ENCODE measurements around the gene FDXR.
"Not testable (repeated sequence)": the region's sequence is repeated elsewhere in the genome, so short reads cannot be mapped to it uniquely, and the experiment has no call there.

FDXR gene

GRCh38 chr17:74872313-74873036 is at the start of gene FDXR:
Gene FDXR (minus strand): TSS chr17:74872994. CDS start chr17:74872944, 50 bp downstream.
- TF ChIP-seq ZNF274 (IDR thresholded peaks at IDR 0.05; ENCODE audit: low read depth, low read length): no peak

GRCh38 chr17:74922172-74922571 is 49.4 kb upstream of the FDXR start:
- TF ChIP-seq ZNF274 (IDR thresholded peaks at IDR 0.05; ENCODE audit: low read depth, low read length): no peak
- H3K4me3 ChIP-seq (ENCODE audit: low read length): no peak overlapping the region

More at GRCh38 chr17:74872313-74873036, at the start of gene FDXR:
- peak within 1 kb of the TSS; percentile 93 for H3K4me3 ChIP-seq (ENCODE audit: low read length)

- TF ChIP-seq ZNF274 (IDR thresholded peaks at IDR 0.05; ENCODE audit: low read depth, low read length): no peak
- H3K4me3 ChIP-seq (ENCODE audit: low read length): no peak overlapping the region
These were observed 49.0 kb upstream of the FDXR start for GRCh38 chr17:74921769-74922168.

- no peak overlapping the region for H3K4me3 ChIP-seq (ENCODE audit: low read length)
- TF ChIP-seq ZNF274 (IDR thresholded peaks at IDR 0.05; ENCODE audit: low read depth, low read length): no peak
These were observed 48.4 kb upstream of the FDXR start for GRCh38 chr17:74921026-74921681.

GRCh38 chr17:74920642-74921025 is 47.8 kb upstream of the FDXR start:
- H3K4me3 ChIP-seq (ENCODE audit: low read length): no peak overlapping the region
- no peak for TF ChIP-seq ZNF274 (IDR thresholded peaks at IDR 0.05; ENCODE audit: low read depth, low read length)

GRCh38 chr17:74920306-74920620 is 47.5 kb upstream of the FDXR start:
- H3K4me3 ChIP-seq (ENCODE audit: low read length): no peak overlapping the region
- TF ChIP-seq ZNF274 (IDR thresholded peaks at IDR 0.05; ENCODE audit: low read depth, low read length): no peak

GRCh38 chr17:74919440-74920305 is 46.9 kb upstream of the FDXR start:
- TF ChIP-seq ZNF274 (IDR thresholded peaks at IDR 0.05; ENCODE audit: low read depth, low read length): no peak
- H3K4me3 ChIP-seq (ENCODE audit: low read length): no peak overlapping the region

GRCh38 chr17:74918906-74919305 is 46.1 kb upstream of the FDXR start:
- H3K4me3 ChIP-seq (ENCODE audit: low read length): no peak overlapping the region
- TF ChIP-seq ZNF274 (IDR thresholded peaks at IDR 0.05; ENCODE audit: low read depth, low read length): no peak

GRCh38 chr17:74917430-74917829 is 44.6 kb upstream of the FDXR start:
- no peak overlapping the region for H3K4me3 ChIP-seq (ENCODE audit: low read length)
- TF ChIP-seq ZNF274 (IDR thresholded peaks at IDR 0.05; ENCODE audit: low read depth, low read length): no peak

GRCh38 chr17:74916851-74917199 is 44.0 kb upstream of the FDXR start:
- TF ChIP-seq ZNF274 (IDR thresholded peaks at IDR 0.05; ENCODE audit: low read depth, low read length): no peak
- no peak overlapping the region for H3K4me3 ChIP-seq (ENCODE audit: low read length)

- no peak overlapping the region for H3K4me3 ChIP-seq (ENCODE audit: low read length)
- no peak for TF ChIP-seq ZNF274 (IDR thresholded peaks at IDR 0.05; ENCODE audit: low read depth, low read length)
These were observed 43.5 kb upstream of the FDXR start for GRCh38 chr17:74916136-74916850.

GRCh38 chr17:74911423-74911822 is 38.6 kb upstream of the FDXR start:
- not testable (repeated sequence) for H3K4me3 ChIP-seq (ENCODE audit: low read length)

GRCh38 chr17:74909097-74909496 is 36.3 kb upstream of the FDXR start:
- H3K4me3 ChIP-seq (ENCODE audit: low read length): not testable (repeated sequence)

GRCh38 chr17:74907012-74907411 is 34.2 kb upstream of the FDXR start:
- no peak overlapping the region for H3K4me3 ChIP-seq (ENCODE audit: low read length)
- TF ChIP-seq ZNF274 (IDR thresholded peaks at IDR 0.05; ENCODE audit: low read depth, low read length): no peak

- not testable (repeated sequence) for H3K4me3 ChIP-seq (ENCODE audit: low read length)
These were observed 33.5 kb upstream of the FDXR start for GRCh38 chr17:74906214-74906793.
